ENCODE results near the gene TBC1D9.

Gene TBC1D9

DNA sequence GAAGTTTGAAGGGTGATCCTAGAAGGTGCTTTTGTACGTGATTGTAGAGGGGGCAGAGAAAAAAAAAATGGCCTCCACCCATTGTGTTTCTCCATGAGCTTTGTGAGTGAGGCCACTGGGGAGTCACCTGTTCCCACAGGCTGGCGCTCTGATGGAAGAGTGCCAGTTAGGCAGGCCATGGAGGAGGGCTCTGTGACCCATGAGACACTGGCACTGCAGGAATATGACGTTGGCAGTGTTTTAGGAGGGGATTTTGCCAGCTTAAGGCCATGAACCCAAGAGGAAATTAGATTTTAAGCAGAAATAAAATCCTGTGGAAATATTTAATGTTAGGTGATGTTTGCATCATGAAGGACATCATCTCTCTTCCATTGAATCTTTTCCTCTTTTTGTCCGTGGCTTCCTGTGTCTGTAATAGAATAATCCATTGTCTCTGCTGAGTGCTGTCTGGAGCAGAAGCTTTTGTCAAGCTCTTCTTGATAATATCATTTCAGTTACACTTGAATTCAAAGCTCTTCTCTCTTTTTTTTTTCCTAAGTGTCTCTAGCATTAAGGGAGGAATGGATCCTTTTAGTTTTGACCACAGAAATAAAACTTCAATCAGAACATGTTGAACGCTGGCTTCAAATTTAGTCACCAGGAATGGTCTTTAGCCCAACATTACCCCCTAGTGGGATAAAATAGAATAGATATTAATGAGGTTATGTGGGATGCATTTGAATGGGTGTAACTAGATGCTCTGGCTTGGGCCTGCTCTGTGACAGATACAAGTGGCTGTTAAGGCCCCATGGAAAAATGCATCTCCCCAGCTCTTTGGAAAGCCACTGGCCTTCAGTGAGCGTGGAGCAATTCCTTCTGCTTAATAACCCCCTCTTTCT is 146.4 kb downstream of the TBC1D9 start:
- DNase-seq: no peak

DNA sequence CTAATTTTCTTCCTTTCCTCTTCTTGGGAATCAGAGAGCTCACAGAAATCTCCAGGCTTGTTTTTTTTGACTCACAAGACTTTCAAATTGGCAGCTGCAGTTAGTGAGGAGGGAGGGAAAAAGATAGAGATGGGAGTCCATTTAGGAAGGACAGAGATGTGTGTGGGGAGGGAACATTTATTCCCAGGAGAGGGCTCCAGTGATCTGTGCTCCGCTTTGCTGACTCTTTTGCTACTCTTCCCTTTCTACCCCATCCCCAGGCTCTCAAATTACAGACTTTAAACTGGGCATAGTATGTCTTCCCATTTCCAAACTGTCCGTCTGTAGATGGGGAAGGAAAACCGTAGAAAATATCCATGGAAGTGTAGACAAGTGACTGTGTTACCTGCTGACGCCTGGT is 148.3 kb downstream of the TBC1D9 start:
- DNase-seq: no peak

DNA sequence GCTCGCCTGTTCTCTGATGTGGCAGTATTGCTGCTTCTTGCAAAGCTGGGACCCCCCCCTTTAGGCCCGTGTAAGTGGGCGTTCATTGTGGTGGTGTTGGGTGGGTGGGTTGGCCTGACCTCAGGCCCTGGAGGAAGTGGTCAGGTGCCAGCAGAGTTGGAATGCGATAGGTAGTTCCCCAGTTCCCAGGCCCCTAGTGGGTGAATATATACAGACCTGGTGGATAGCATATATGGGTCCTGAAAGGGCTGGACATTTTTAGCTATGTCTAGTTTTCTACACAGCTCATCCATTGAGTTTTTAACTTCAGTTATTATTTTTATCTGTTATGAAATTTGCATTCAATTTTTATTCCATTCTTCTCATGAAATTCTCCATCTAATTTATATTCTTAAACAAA is 151.6 kb downstream of the TBC1D9 start:
- DNase-seq: no peak

DNA sequence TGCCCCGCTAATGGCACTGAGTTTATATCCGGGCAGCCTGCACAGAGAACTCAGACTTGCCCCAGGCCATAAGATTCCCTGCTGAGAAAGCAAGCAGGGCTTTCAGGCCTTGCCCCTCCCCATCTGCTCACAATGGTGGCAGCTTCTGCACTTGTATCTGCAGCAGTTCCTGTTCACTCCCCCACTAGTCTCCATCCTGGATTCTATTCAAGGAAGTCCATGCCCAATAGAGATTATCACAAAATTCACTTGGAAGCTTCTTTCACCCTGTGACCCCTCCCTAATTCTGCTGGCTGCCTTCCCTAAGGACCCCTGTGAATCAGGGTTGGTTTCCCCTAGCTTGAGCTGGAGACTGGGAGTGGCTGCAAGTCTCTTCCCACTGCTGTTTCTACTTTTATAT is 152.9 kb downstream of the TBC1D9 start:
- no peak for DNase-seq

DNA sequence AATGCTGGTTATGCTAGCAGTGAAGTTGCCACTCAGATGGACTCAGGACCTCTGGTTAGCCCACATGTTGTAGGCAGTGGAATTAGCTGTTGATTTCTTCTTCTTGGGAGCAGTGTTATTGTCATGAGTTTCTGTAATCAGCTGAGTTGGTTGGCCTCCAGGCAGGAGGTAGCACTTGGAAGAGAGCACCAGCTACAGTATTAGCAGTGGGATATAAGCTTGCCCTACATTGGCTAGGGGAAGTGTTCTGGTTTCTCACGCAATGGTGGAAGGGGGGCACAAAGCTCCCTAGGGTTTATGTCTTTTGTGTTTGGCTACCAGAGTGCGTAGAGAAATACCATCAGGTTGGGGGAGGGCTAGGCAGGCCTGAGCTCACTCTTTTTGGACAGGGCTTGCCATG is 153.5 kb downstream of the TBC1D9 start:
- DNase-seq: no peak

DNA sequence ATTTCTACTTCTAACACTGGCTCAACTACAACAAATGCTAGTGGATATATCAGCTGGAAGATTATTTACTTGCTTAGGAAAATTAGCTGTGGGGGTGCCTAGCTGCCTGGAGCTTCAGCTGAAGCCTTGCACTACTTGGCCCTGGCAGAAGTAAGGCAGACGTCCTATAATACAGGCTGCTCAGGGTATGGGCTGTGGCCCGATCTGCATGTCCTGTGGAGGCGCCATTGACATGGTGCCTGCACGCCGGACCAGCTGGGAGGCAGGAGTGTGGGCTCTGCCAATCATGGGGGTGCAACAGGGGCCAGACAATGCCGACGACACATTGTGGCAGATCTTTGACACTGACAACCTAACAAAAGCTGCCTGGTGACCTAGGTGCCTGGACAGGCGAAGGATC is 155.8 kb downstream of the TBC1D9 start:
- no peak for DNase-seq

DNA sequence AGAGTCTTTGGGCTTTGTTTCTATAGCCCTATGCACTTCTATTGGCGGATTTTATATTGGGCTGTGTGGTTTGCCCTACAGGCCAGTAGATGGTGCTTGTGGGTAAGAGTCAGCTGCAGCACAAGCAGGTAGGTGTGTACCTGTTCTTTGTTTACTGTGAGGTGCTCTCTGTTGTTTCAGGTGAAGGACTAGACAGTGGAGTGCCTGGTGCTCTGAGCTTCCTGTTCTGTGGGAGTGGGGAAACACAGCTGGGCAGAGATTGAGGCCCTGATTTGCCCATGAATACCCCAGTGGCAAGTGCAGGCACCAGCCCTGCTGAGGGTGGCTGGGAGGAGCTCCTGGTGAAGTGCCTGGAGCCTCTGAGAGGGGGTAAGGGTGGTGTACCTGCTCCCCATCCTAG is 161.1 kb downstream of the TBC1D9 start:
- DNase-seq: no peak

DNA sequence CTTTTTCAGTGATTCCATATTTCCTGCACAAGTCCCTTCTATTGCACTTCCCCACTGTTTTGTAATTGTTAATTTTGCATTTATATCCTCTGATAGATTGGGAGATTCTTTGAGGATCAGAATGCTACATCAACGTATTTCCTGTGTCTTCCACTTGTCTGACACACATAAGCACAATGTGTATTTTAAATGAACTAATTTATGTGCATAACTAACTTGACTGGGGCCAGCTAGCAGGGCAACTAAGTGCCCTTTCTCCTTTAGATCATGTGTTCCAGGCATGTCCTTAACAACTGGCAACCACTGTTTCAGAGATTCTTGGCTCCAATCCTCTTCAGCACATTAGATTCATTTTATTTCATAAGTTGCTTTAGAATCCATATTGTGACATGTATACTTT is 171.7 kb downstream of the TBC1D9 start:
- DNase-seq: no peak

DNA sequence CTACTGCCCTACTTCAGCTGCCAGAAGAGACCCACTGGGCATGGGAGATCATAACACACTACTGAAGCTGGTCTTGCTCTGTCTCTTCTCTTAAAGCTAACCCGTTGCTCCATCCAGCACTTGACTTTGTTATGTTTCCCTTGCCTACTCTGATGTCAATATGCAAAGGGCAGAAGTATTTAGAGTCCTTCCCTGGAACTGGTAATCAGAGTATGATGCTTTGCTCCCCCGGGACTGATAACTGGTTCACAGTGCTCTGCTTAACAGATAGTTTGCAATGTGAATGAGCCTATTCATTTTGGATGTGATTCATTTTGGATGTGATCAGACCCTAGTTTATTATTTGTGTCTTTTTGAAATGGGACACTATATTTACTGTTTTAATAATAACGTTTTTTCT is 175.1 kb downstream of the TBC1D9 start:
- DNase-seq: no peak

DNA sequence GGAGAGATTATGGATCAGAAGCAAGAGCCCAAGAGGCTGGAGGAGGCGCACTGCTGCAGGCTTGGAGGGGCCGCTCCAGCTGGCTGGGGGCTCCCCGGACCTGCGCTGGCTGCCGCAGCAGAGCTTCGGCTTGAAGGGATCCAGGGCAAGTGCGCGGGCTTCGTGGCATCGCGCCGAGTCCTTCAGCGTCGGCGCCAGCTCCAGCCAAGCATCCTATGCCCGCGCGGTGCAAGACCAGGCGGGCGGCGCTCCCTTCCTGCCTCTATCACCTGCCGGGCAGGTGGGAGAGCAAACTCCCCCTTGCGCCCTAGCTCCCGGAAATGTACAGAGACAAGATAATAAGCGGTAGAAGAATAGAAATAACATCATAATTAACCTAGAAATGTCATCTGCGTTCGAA is 176.9 kb downstream of the TBC1D9 start:
- DNase-seq: no peak

DNA sequence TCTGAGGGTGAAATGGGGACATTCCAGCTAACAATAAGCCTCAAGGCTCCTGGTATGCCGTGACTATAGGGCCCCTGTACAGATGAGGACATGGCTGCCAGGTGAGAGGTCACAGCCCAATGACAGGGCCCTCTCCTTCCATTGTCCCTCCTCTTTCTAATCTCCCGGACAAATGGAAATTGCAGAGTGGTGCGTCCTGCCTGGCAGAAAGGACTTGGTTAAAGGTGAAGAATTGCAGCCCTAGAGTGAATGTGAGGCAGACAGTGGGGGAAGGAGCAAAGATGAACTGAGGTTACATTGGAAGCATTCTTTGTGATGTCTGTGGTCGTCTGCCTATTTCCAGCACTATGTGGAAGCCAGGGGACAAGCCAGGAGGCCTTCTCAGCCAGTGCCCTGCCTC is 180.7 kb downstream of the TBC1D9 start:
- no peak for DNase-seq

DNA sequence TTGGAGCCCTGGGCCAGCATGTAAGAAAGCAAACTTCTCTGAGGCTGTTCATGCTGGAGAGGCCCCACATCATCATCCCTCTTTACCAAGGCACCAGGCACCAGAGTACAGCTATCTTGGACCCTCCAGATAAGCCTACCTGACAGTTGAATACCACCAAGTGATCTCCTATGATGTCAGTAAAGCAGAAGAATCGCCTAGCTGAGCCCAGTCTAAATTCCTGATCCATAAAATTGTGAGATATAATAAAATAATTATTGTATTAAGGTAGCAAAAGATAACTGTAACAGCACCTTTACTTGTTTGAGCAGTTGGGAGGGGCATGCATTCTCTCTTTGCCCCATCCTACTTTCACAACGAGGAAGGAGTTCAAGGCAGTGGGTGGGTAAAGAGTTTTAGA is 184.6 kb downstream of the TBC1D9 start:
- DNase-seq: no peak

All from stimulated activated CD4-positive, alpha-beta T cell treated with anti-CD3 and anti-CD28 coated beads, Interleukin-4, amount 100 ng/mL, for 4 hours (primary cell).